ENCODE measurements around the gene LCE1E.

DNA sequence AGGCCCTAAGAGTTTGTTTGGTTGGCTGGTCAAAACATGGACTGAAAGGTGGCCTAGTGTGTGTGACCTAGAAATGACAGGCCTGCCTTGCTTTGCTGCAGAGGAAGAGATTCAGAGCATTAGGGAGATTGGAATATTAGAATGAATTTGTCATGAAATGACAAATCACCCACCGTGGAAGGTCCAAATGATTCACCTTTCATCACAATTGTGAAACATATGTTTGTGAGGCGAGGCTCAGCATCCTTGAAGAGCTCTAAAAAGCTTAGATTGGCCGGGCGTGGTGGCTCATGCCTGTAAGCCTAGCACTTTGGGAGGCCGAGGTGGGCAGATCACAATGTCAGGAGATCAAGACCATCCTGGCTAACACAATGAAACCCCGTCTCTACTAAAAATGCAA is 31.3 kb downstream of the LCE1E start:
- TF ChIP-seq, protein P1, sequence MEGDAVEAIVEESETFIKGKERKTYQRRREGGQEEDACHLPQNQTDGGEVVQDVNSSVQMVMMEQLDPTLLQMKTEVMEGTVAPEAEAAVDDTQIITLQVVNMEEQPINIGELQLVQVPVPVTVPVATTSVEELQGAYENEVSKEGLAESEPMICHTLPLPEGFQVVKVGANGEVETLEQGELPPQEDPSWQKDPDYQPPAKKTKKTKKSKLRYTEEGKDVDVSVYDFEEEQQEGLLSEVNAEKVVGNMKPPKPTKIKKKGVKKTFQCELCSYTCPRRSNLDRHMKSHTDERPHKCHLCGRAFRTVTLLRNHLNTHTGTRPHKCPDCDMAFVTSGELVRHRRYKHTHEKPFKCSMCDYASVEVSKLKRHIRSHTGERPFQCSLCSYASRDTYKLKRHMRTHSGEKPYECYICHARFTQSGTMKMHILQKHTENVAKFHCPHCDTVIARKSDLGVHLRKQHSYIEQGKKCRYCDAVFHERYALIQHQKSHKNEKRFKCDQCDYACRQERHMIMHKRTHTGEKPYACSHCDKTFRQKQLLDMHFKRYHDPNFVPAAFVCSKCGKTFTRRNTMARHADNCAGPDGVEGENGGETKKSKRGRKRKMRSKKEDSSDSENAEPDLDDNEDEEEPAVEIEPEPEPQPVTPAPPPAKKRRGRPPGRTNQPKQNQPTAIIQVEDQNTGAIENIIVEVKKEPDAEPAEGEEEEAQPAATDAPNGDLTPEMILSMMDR (IDR thresholded peaks at IDR 0.05) = no peak
- TF ChIP-seq, protein P2, sequence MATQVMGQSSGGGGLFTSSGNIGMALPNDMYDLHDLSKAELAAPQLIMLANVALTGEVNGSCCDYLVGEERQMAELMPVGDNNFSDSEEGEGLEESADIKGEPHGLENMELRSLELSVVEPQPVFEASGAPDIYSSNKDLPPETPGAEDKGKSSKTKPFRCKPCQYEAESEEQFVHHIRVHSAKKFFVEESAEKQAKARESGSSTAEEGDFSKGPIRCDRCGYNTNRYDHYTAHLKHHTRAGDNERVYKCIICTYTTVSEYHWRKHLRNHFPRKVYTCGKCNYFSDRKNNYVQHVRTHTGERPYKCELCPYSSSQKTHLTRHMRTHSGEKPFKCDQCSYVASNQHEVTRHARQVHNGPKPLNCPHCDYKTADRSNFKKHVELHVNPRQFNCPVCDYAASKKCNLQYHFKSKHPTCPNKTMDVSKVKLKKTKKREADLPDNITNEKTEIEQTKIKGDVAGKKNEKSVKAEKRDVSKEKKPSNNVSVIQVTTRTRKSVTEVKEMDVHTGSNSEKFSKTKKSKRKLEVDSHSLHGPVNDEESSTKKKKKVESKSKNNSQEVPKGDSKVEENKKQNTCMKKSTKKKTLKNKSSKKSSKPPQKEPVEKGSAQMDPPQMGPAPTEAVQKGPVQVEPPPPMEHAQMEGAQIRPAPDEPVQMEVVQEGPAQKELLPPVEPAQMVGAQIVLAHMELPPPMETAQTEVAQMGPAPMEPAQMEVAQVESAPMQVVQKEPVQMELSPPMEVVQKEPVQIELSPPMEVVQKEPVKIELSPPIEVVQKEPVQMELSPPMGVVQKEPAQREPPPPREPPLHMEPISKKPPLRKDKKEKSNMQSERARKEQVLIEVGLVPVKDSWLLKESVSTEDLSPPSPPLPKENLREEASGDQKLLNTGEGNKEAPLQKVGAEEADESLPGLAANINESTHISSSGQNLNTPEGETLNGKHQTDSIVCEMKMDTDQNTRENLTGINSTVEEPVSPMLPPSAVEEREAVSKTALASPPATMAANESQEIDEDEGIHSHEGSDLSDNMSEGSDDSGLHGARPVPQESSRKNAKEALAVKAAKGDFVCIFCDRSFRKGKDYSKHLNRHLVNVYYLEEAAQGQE (IDR thresholded peaks at IDR 0.05; ENCODE audit: insufficient read depth in 1 of 2, low read depth in 2 of 2, low read length in 1 of 2) = no peak
- no peak for TF ChIP-seq POLR2AphosphoS5 (IDR thresholded peaks at IDR 0.05; ENCODE audit: low read depth, low read length)
- TF ChIP-seq SIN3A (IDR thresholded peaks at IDR 0.05; ENCODE audit: borderline replicate concordance, insufficient read depth, low read depth, low read length) = no peak

All from Panc1 (cell line).